Bone marrow (tissue), 2 donors: ENCODE results near the gene ANO2.

Source experiments
- DNase-seq, 2 donors: peaks; one replicate each; lab custom pipeline; 2025; lab: John Stamatoyannopoulos, UW

ANO2 gene

GRCh38 chr12:5577741-5578140, 367.3 kb downstream of the ANO2 start:
- DNase-seq, result no peak

GRCh38 chr12:5577211-5577612, 367.8 kb downstream of the ANO2 start:
- DNase-seq, result no peak

- DNase-seq, result no peak
These were observed 369.1 kb downstream of the ANO2 start for GRCh38 chr12:5575987-5576386.

- no peak for DNase-seq
These were observed 369.8 kb downstream of the ANO2 start for GRCh38 chr12:5575232-5575631.

GRCh38 chr12:5573390-5573789, 371.7 kb downstream of the ANO2 start:
- no peak for DNase-seq

- no peak for DNase-seq
These were observed 373.9 kb downstream of the ANO2 start for GRCh38 chr12:5571115-5571514.

GRCh38 chr12:5570416-5570815, 374.6 kb downstream of the ANO2 start:
- no peak for DNase-seq

- no peak for DNase-seq
These were observed 376.6 kb downstream of the ANO2 start for GRCh38 chr12:5568325-5568981.

- DNase-seq, result no peak
These were observed 377.9 kb downstream of the ANO2 start for GRCh38 chr12:5567016-5567725.

GRCh38 chr12:5565933-5566599, 379.0 kb downstream of the ANO2 start:
- no peak for DNase-seq

GRCh38 chr12:5562581-5562980, 382.5 kb downstream of the ANO2 start:
- no peak for DNase-seq

GRCh38 chr12:5561846-5562245, 383.2 kb downstream of the ANO2 start:
- no peak for DNase-seq

- no peak for DNase-seq
These were observed 384.0 kb downstream of the ANO2 start for GRCh38 chr12:5561057-5561456.

- no peak for DNase-seq
These were observed 384.8 kb downstream of the ANO2 start for GRCh38 chr12:5560265-5560664.

- no peak for DNase-seq
These were observed 387.2 kb downstream of the ANO2 start for GRCh38 chr12:5557906-5558305.

- DNase-seq, result no peak
These were observed 387.9 kb downstream of the ANO2 start for GRCh38 chr12:5556946-5557673.

- DNase-seq, result no peak
These were observed 388.9 kb downstream of the ANO2 start for GRCh38 chr12:5556033-5556614.

- no peak for DNase-seq
These were observed 390.3 kb downstream of the ANO2 start for GRCh38 chr12:5554711-5555110.

GRCh38 chr12:5549011-5549410, 396.0 kb downstream of the ANO2 start:
- DNase-seq, result no peak

- no peak for DNase-seq
These were observed 396.7 kb downstream of the ANO2 start for GRCh38 chr12:5548152-5548943.

GRCh38 chr12:5546616-5547015, 398.4 kb downstream of the ANO2 start:
- DNase-seq, result no peak
